ENCODE data around the gene ZDBF2. TPM values are rescaled to one million over a fixed set of nuclear protein-coding genes. Genes with fewer than 3 reads are reported as not detected.
"Not testable (repeated sequence)": the region's sequence is repeated elsewhere in the genome, so short reads cannot be mapped to it uniquely, and the experiment has no call there.

The ZDBF2 gene
- total RNA-seq, 2 experiments from 2014 or later = 7.1 to 7.4 TPM

DNA sequence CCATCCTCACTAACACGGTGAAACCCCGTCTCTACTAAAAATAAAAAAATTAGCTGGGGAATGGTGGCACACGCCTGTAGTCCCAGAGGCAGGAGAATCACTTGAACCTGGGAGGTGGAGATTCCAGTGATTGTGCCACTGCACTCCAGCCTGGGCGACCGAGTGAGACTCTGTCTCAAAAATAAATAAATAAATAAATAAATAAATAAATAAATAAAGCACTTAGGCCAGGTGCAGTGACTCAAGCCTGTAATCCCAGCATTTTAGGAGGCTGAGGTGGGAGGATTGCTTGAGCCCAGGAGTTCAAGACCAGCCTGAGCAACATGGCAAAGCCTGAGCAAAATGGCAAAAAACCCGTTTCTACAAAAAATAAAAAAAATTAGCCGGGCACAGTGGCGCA is 15.8 kb upstream of the ZDBF2 start:
- CTCF ChIA-PET, POLR2A ChIA-PET: not testable (repeated sequence)

DNA sequence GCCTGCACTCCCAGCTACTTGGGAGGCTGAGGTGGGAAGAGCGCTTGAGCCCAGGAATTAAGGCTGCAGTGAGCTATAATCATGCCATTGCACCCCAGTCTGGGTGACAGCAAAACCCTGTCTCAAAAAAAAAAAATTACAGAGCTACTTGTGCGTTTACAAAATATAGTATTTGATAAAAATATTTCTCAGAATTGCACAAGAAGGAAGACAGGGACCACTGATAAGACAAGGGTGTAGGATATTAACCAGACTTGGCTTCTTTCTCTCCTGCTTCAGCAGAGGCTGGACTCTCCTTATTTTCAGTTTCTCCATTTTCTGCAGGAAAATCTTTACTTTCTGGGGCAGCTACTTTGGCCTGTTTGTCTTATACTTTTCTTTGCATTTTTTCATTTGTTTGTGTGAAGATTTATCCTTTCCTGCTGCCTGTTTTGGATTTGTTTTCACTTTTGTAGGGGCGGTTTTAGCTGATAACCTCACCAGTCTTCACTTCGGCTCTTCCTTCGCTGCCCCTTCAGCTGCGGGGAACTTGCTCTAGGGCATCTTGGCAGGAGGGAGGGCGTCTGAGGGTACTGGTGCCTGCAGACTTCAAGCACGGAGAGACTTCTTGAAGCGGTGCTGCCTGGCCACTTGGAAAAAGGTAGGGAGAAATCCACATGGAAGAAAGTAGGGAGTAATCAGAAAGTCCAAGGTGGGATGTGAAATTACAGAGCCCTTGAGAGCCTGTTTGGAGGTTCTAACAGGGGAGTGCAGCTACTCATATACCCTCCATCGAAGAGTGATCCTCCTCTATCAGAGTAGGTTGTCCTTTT is 14.9 kb upstream of the ZDBF2 start:
- CTCF ChIA-PET = no interaction called here

DNA sequence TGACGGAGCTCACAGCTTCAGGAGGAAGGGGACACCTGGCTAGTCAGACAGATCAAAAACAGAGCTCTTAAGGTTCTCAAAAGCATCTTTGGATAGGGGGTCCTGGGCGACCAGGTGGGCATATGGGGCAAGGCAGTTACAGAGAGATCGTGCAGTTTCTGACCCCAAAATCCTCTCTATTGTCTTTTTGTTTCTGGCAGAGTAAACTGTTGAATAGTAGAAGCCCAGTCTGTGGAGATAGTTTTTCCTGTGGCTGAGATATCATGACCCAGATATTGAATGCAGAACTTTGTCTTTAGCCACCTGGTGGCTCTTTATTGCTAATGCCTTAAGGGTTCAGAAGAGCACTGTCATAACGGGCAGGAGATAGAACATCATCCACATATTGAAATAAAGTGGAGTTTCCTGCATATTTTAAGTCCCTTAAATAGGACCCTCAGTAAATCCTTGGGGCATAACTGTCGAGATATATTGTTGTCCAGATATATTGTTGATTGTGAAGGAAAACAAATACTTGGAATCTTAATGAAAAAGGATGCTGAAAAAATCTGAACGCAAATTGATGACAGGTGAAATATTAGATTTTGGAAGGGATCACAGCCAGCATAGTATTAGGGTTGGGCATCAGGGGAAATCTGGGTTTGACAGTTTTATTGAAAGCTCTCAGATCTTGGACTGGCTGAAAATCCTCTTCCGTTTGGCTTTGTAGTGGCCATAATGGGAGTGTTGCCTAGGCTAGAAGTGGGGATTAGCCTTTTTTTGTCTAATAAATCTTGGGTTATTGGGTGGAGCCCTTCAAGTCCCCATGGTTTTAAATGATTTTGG is 14.1 kb upstream of the ZDBF2 start:
- ChIA-PET POLR2A (no interaction called here), CTCF (no interaction called here)

More for the DNA sequence above, 14.9 kb upstream of the ZDBF2 start:
- POLR2A ChIA-PET = no interaction called here

DNA sequence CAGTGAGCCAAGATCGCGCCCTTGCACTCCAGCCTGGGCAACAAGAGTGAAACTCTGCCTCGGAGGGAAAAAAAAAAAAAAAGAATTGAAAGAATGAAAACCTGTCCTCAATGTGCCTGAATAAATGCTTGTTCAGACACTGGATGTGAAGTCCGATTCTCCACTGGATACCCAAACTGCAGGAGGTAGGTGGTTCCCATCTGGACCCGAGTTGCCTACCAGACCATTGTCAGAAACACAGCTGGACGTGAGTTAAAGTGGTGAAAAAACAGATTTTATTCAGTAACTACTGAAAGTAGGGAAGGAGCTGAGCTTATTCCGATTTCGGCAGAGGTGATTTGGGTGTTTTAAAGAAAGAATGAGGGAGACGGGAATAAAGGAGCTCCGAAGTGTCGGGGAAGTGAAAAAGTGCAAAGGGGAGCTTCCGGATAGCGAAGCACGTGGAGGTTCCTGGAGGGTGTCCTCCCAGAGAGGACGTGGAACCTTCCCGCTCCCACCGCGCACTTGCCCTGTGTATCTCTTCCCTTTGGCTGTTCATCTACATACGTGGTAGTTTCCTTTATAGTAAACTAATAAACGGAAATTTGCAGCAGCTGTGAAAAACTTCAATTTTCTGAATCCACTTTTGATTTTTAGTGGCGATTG is 10.4 kb upstream of the ZDBF2 start:
- ChIA-PET POLR2A (no interaction called here), CTCF (no interaction called here)

DNA sequence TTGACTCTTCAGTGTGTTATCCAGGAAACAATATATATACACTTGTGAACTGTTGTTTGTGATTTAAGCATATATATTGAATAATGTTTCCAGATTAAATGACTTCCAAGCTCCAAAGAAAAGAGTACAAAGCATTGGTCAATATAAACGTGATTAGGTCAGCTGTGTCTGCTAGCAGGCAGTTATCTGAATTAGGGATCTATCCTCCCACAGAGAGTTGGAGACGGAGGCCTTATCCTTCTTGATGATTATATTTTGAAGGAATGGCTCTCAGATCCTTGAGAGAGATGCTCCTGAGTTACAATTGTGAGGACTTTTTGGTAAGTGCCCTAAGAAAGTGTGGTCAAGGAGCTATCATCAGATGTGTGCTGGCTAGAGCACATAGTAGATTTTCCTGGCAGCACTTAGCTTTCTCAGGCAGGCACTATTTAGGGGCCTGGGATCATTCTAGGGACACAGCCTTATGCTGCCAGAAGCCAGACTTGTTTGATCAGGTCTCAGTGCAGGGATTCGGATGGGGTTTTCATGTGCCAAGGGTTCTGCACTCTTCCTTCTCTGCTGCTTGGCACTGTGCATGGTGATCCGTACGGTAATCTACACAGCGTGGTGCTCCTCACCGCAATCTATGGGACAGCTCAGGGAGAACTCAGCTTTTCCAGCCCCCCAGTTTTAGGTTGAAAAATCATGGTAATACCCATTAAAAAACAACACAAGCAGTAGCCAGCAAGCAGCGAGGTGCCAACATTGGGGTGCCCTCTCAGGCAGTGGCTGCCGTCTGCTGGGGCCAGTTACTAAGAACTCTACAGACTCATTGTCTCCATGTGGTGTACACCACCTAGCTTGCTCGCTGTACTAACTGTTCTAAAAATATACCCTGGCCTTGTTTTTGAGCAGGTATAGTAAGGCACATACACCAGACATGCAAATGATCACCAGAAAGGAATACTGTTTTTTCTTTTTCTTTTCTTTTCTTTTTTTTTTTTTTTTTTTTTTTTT is 8.0 kb upstream of the ZDBF2 start:
- POLR2A ChIA-PET = no interaction called here
- CTCF ChIA-PET = no interaction called here

DNA sequence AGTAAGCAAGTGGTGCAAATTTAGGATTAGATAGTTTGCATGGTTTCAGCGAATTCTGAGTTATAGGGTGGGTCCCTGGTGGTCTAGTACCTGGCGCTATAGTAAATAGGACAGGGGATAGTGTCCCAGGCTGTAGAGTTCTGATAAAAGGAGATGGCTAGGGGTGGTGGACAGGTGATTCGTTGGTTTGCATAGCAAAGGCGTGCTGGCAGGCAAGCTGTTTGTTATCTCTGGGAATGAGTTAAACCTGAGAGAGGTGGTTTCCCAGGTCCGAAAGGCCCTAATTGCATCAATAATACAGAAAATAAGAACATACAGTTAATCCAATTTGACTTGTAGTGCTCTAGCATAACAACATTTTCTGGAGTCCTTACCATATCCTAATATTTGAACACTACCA is 6.9 kb upstream of the ZDBF2 start:
- POLR2A ChIA-PET = no interaction called here

DNA sequence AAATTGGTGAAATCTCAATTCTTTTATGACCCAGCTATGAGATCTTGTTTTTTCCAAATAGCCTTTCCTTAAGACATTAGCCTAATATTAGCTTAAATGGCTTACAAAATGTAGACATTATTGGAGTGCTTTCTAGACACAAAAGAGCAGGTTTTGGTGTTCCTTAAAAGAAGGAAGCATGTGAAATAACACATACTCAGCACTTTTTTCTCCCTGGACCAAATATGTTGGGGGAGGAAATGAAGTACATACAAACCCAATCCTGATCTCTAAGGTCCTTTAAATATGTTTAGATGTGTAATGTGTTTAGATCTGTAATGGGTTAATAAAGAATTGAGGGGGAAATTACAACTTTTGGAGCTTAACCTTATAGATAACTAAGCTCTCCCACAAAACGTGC is 3.4 kb upstream of the ZDBF2 start:
- CTCF ChIA-PET = no interaction called here

More for the DNA sequence above, 6.9 kb upstream of the ZDBF2 start:
- CTCF ChIA-PET = no interaction called here

DNA sequence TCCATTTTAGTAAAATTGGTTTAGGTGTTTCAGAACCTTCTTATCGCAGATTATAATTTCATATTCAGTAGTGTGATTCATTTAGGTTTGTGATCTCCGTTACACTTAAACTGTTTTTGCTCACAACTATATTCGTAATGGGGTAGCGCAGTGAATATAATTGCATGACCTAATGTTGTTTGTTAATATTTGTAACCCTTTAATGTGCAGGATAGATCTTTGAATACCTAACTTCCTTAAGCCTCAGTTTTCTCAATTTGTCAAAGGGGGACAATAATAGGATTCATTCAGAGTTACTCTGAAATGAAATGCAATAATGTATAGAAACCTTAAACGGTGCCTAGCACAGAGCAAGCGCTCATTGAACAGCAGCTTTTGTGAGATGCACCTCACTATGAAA is 558 bp upstream of the ZDBF2 start:
- ChIA-PET CTCF (interaction anchor here (0.8 kb wide), 1 partner anchor 27 kb away, joined by 3 read pairs; no protein-coding TSS in a partner anchor), POLR2A (no interaction called here)

More for the DNA sequence above, 3.4 kb upstream of the ZDBF2 start:
- POLR2A ChIA-PET = no interaction called here

DNA sequence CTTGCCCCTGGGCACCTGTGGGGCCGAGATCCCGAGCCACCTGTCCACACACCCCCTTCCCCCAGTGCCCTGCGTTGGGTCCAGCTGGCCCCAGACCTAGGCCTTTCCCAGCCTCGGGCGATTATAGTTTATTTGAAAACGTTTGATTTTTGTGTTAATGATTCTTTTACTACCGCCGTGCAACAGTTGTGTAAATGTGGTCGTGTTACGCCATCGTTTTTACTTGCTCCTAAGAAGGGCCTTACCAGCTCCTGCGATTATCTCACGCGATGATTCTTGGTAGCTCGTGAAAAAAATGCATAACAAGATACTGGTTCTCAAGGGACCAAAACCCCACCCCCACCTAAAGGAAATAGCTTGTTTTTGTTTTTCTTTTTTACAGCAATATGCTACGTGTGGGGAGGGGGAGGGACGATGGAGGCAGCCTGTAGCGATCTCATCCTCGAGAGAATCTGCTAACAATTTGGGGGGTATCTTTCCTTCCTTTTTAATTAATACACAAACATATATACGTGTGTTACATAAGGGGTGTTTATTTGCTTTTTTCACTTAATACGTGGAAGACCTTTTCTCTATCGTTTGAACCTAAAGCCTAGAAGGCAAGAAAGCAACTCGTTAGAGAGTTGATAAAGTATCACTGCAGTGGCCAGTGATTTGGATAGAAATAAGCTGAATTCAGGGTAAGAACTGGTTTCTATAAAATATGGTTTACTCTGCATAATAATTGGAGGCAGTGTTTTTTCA is 1.0 kb downstream of the ZDBF2 start:
- ChIA-PET POLR2A (no interaction called here), CTCF (no interaction called here)

DNA sequence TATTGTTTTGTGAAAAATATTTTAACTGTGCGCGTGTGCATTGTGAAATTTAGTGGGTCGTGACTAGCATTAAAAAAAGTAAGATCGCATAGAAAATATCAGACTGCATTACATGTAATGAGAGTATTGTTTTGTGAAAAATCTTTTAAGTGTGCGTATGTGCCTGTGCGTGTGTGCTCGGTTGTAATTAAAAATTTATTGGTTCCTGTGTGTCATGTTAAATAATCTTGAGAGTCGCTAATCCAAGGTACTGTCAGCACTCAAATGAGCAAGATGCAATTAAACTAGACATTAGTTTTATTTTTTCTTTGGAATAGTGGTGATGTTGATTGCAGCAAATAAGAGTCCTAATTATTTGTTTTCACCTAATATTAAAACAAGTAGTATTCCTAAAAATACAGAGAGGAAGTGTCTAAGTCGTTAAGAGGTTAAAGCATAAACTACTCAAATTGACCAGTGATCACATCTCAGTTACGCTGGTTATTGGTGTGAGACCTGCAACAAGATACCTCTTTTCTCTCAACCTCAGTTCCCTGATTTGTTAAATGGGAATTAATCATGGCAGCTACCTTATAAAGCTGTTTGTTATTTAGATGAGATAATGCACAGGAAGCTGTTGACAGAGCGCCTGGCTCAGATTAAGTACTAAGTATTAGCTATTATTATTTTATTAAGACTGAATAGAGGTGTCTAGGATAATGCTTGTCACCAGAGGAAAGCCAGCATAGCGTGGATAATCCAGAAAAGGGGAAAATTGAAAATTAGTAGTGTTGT is 1.9 kb downstream of the ZDBF2 start:
- ChIA-PET POLR2A (no interaction called here), CTCF (no interaction called here)

DNA sequence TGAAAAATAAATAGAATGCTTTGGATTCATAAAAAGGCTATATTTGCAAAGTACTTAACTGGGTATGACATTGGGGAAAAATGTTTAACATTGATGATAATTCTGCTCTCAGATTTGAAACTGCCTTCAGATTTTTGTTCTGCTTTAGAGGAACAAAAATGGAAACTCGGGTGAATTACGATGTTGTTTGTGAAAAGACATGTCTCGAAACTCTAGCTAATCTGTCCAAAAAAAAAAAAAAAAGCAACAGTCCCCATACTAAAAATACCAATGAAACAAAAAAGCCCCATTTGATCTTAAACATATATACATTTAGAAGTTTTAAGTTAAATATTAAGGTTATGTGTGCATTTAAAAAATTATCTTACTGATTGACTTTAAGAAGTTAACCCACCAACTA is 3.0 kb downstream of the ZDBF2 start:
- CTCF ChIA-PET = no interaction called here
- POLR2A ChIA-PET = no interaction called here

DNA sequence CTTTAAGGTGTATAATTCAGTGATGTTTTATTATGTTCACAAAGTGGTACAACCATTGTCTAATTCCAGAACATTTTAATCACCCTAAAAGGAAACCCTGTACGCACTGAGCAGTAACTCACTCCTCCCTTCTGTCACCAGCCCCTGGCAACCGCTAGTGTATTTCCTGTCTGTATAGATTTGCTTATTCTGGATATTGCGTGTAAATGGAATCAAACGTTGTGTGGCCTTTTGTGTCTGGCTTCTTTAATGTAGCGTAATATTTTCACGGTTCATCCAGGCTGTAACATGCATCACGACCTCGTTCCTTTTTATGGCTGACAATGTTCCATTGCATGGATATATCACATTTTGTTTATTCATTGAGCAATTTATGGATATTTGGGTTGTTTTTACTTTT is 8.3 kb downstream of the ZDBF2 start:
- ChIA-PET POLR2A (no interaction called here), CTCF (no interaction called here)

DNA sequence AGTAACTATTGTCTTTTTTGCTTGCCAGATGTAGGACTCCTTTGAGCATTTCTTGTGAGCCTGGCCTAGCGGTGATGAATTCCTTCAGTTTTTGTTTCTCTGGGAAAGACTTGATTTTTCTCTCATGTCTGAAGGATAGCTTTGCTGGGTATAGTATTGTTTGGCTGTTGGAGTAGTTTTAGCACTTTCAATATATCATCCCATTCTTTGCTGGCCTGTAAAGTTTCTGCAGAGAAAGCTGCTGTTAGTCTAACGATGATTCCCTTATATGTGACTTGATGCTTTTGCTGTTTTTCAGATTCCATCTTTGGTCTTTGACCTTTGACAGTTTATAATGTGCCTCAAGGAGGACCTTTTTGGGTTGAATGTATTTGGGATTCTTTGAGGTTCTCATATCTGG is 12.7 kb downstream of the ZDBF2 start:
- CTCF ChIA-PET = no interaction called here
- POLR2A ChIA-PET = no interaction called here

DNA sequence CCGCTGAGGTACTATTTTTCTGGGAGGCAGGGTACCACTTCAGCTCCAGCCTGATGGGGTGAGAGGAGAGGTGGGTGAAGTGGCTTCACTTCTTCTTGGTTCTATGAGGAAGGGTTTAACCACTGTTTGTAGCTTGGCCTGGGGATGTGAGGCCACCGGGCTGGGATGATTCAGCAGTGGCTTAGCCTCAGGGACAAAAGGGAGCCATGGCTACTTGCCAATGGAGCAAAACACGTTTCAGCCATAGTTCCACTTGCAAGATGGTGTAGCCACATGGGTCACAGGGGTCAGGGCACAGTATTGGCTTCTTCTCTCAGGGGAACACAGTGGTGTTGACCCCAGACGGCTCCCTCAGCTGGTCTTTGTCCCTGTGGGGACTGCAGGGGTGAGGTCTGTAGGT is 14.9 kb downstream of the ZDBF2 start:
- ChIA-PET CTCF (no interaction called here), POLR2A (no interaction called here)

DNA sequence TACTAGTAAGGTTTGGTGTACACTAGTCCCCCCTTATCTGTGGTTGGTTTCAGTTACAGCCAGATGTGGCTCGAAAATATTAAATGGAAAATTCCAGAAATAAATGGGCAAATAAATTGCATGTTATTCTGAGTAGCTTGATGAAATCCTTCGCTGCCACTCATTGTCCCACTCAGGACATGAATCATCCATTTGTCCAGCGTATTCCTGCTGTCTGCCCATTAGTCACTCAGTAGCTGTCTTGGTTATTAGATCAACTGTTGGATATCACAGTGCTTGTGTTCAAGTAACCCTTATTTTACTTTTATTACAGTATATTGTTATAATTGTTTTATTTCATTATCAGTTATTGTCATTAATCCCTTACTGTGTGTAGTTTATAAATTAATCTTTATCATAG is 21.7 kb downstream of the ZDBF2 start:
- ChIA-PET POLR2A (no interaction called here), CTCF (no interaction called here)

DNA sequence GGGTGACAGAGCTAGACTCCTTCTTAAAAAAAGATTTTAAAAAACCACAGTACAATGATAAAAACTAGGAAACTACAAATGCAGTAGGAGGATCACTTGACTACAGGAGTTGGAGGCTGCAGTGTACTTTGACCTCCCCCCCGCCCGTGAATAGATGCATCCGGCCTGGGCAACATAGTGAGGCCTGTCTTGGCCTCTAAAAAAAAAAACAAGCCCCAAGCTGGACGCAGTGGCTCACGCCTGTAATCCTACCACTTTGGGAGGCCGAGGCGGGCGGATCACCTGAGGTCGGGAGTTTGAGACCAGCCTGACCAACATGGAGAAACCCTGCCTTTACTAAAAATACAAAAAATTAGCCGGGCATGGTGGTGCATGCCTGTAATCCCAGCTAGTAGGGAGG is 25.1 kb downstream of the ZDBF2 start:
- POLR2A ChIA-PET, CTCF ChIA-PET: not testable (repeated sequence)

DNA sequence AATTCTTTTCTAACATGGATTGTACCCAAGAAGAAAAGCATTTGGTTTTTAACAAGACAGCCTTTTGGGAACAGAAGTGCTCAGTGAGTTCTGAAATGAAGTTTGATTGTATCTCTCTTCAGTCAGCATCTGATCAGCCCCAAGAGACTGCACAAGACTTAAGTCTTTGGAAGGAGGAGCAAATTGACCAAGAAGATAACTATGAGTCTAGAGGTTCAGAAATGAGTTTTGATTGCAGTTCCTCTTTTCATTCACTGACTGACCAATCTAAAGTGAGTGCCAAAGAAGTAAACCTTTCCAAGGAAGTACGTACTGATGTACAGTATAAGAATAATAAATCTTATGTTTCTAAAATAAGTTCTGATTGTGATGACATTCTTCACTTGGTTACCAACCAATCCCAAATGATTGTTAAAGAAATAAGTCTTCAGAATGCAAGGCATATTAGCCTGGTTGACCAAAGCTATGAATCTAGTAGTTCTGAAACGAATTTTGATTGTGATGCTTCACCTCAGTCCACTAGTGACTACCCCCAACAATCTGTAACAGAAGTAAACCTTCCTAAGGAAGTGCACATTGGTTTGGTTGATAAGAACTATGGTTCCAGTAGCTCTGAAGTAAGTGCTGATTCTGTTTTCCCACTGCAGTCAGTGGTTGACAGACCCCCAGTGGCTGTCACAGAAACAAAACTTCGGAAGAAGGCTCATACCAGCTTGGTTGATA is 31.2 kb downstream of the ZDBF2 start:
- ChIA-PET CTCF (no interaction called here), POLR2A (no interaction called here)

DNA sequence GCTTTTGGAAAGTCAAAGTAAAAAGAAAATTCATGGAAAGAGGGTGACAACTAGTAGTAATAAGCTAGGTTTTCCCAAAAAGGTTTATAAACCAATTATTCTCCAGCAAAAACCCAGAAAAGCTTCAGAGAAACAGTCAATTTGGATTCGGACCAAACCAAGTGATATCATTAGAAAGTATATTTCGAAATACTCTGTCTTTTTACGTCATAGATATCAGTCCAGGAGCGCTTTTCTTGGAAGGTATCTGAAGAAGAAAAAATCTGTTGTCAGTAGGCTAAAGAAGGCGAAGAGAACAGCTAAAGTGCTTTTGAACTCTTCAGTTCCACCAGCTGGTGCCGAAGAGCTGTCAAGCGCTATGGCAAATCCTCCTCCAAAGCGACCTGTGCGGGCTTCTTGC is 36.6 kb downstream of the ZDBF2 start:
- ChIA-PET POLR2A (no interaction called here), CTCF (no interaction called here)

All from activated CD8-positive, alpha-beta memory T cell treated with anti-CD3 and anti-CD28 coated beads for 36 hours (primary cell).